Progenitor cell of endocrine pancreas (in vitro differentiated cells): Measurements from ENCODE around the gene NRBP1. TPM values are rescaled to one million over a fixed set of nuclear protein-coding genes. Genes with fewer than 3 reads are reported as not detected.

Experiments
- DNase-seq: peaks from one replicate; pipeline ENCODE4 v3.0.0; 2021; ENCODE audit warnings: low spot score; ENCODE audit not compliant: unreplicated experiment
- H3K27ac Mint-ChIP-seq: 2 replicates; pipeline ENCODE4 v1.8.0; 2021; ENCODE audit warnings: mild to moderate bottlenecking, moderate library complexity, mixed read lengths
- H3K27me3 Mint-ChIP-seq: 2 replicates; pipeline ENCODE4 v1.8.0; 2021; ENCODE audit warnings: mixed read lengths
- H3K36me3 Mint-ChIP-seq: 2 replicates; pipeline ENCODE4 v1.8.0; 2022; ENCODE audit warnings: mixed read lengths; ENCODE audit not compliant: insufficient read depth
- H3K4me1 Mint-ChIP-seq: 2 replicates; pipeline ENCODE4 v1.8.0; 2021; ENCODE audit warnings: low read depth, mixed read lengths
- H3K4me3 Mint-ChIP-seq: 2 replicates; pipeline ENCODE4 v1.8.0; 2021; ENCODE audit warnings: low read depth, mild to moderate bottlenecking, moderate library complexity, mixed read lengths
- H3K9me3 Mint-ChIP-seq: 2 replicates; pipeline ENCODE4 v1.8.0; 2021; ENCODE audit warnings: low read depth, mixed read lengths
- CTCF ChIP-seq: fragments of 200-600 bp; sonication (generic); IDR thresholded peaks from one replicate; pipeline ENCODE4 v1.5.0; 2021; ENCODE audit warnings: antibody characterized with exemption, mild to moderate bottlenecking; ENCODE audit not compliant: unreplicated experiment
- total RNA-seq: library from RNA; stranded (reverse); gene quantifications from 2 replicates; pipeline ENCODE4 v1.2.1, GENCODE V29; 2021

The NRBP1 gene
- total RNA-seq, 1 donor from 2014 or later, result 120 TPM

DNA sequence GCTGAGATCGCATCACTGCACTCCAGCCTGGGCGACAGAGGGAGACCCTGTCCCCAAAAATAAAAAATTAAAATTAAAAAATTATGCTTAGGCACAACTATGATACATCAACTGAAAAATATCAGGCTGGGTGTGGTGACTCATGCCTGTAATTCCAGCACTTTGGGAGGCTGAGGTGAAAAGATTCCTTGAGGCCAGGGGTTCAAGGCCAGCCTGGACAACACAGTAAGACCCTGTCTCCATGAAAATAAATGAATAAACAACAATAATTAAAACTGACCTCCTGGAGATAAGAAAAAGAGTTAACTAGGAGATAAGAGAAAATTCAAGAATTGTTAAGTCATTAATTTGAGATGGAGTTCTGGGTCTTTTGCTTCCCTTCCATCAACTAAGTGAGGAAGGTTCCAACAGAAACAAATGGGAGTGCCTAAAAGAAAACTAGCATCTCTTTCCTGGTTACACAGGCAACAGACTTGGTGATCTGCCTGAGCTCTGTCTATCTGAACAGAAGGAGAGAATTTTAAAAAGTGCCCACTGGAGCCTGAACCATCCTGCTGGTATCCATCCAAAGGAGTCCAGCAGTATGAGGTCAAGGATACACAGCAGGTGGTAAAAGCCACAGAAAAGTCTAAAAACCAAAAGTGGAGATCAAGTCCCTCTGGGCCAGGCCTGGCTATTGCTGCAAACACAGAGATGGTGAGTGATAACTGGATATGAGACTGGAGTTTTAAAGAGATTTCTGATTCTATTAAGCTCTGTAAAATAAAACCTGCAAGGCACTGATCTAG, 27.9 kb upstream of the NRBP1 start:
- Mint-ChIP-seq H3K9me3 (no peaks in the 10 kb centered on the region), H3K4me1 (no peaks in the 10 kb centered on the region), H3K27ac (peak overlapping the region; percentile 38), H3K36me3 (peaks cover 1% of the 10 kb centered on the region), H3K4me3 (no peak overlapping the region), H3K27me3 (no peaks in the 10 kb centered on the region)
- DNase-seq, result no peak
- no peak for TF ChIP-seq CTCF

- H3K9me3 Mint-ChIP-seq, result peaks cover 4% of the 10 kb centered on the region
- DNase-seq, result peak; percentile 19
- peak; percentile 70 for TF ChIP-seq CTCF
- H3K27me3 Mint-ChIP-seq, result peaks cover 7% of the 10 kb centered on the region
- peak overlapping the region; percentile 95 for H3K27ac Mint-ChIP-seq
- peak overlapping the region; percentile 88 for H3K4me3 Mint-ChIP-seq
- H3K4me1 Mint-ChIP-seq, result peaks cover 18% of the 10 kb centered on the region
- peaks cover 8% of the 10 kb centered on the region for H3K36me3 Mint-ChIP-seq
Observed at GRCh38 chr2:27407798-27408491, 20.5 kb upstream of the NRBP1 start.

- H3K9me3 Mint-ChIP-seq, result peaks cover 4% of the 10 kb centered on the region
- H3K4me1 Mint-ChIP-seq, result peaks cover 18% of the 10 kb centered on the region
- no peak for DNase-seq
- H3K36me3 Mint-ChIP-seq, result peaks cover 8% of the 10 kb centered on the region
- TF ChIP-seq CTCF, result no peak
- peak overlapping the region; percentile 95 for H3K27ac Mint-ChIP-seq
- peak overlapping the region; percentile 88 for H3K4me3 Mint-ChIP-seq
- peaks cover 7% of the 10 kb centered on the region for H3K27me3 Mint-ChIP-seq
Observed at GRCh38 chr2:27408601-27409320, 19.7 kb upstream of the NRBP1 start.

DNA sequence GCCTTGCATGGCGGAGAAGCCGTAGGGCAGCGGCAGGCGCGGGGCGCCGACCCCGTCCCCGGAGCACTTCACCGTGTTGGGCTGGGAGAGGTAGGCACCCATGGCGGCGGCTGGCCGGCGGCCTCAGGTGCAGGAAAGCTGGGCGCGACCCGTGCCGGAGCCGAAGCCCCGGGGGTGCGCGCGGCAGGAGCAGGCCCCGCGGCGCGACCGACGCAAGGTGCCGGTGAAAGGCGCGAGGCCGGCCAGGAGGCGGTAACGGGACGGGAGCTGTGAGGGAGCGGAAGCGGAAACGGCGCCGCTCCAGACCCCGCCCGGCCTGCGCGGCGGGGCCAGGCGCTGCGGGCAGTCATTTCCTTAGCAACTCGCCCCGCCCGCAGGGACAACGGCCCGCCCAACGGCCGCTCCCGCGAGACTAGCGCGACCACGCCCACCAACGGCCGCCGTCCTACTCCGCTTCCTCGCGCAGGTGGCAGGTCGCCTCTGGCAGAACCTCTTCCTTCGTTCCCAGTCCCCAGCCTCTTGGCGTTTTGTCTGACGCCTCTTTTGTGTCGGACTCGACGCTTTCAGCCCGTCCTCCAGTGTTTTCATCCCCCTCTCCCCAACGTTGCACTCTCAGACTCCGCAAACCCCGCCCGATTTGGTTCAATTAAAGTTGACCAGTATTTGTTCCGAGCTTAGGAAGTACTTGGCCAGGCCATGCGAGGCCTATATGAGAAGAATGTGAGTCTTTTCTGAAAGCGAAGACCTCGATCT, 18.9 kb upstream of the NRBP1 start, which contains the start of gene PPM1G:
PPM1G (minus strand) TSS at position 271 of the 753 bp plus-strand sequence; CDS start at position 102, 169 bp downstream.
- peaks cover 18% of the 10 kb centered on the region for H3K4me1 Mint-ChIP-seq
- DNase-seq, result peak; percentile 95
- TF ChIP-seq CTCF, result no peak
- H3K27me3 Mint-ChIP-seq, result peaks cover 7% of the 10 kb centered on the region
- H3K9me3 Mint-ChIP-seq, result peaks cover 4% of the 10 kb centered on the region
- H3K36me3 Mint-ChIP-seq, result peaks cover 8% of the 10 kb centered on the region
- H3K4me3 Mint-ChIP-seq, result peak within 1 kb of the TSS; percentile 88
- H3K27ac Mint-ChIP-seq, result peak within 1 kb of the TSS; percentile 99
